Activated CD4-positive, alpha-beta T cell treated with anti-CD3 and anti-CD28 coated beads for 48 hours (primary cell): ENCODE measurements around the gene KMT2C.
"Not testable (repeated sequence)": the region's sequence is repeated elsewhere in the genome, so short reads cannot be mapped to it uniquely, and the experiment has no call there.

Experiments
- DNase-seq: peaks from one replicate; pipeline ENCODE4 v3.0.0-alpha.2; 2020

KMT2C gene

GRCh38 chr7:152399344-152399743, 36.5 kb downstream of the KMT2C start:
- no peak for DNase-seq

- no peak for DNase-seq
These were observed 40.7 kb downstream of the KMT2C start for GRCh38 chr7:152395112-152395511.

- not testable (repeated sequence) for DNase-seq
These were observed 41.6 kb downstream of the KMT2C start for GRCh38 chr7:152394214-152394613.

GRCh38 chr7:152392254-152392653, 43.5 kb downstream of the KMT2C start:
- DNase-seq = no peak

- DNase-seq = not testable (repeated sequence)
These were observed 49.6 kb downstream of the KMT2C start for GRCh38 chr7:152386136-152386764.

- DNase-seq = not testable (repeated sequence)
These were observed 51.3 kb downstream of the KMT2C start for GRCh38 chr7:152384235-152385200.

GRCh38 chr7:152383341-152384234, 52.2 kb downstream of the KMT2C start:
- DNase-seq = no peak

GRCh38 chr7:152382244-152382643, 53.6 kb downstream of the KMT2C start:
- peak; percentile 38 for DNase-seq

- DNase-seq = not testable (repeated sequence)
These were observed 54.7 kb downstream of the KMT2C start for GRCh38 chr7:152380931-152381578.

- not testable (repeated sequence) for DNase-seq
These were observed 57.3 kb downstream of the KMT2C start for GRCh38 chr7:152378497-152378896.

GRCh38 chr7:152376716-152377484, 58.9 kb downstream of the KMT2C start:
- DNase-seq = not testable (repeated sequence)

- DNase-seq = no peak
These were observed 65.5 kb downstream of the KMT2C start for GRCh38 chr7:152370297-152370696.

- no peak for DNase-seq
These were observed 66.3 kb downstream of the KMT2C start for GRCh38 chr7:152369518-152369917.

GRCh38 chr7:152367170-152367569, 68.6 kb downstream of the KMT2C start:
- no peak for DNase-seq

GRCh38 chr7:152366662-152367061, 69.1 kb downstream of the KMT2C start:
- DNase-seq = no peak

- DNase-seq = no peak
These were observed 69.7 kb downstream of the KMT2C start for GRCh38 chr7:152365982-152366603.

- DNase-seq = no peak
These were observed 72.0 kb downstream of the KMT2C start for GRCh38 chr7:152363798-152364197.

- no peak for DNase-seq
These were observed 73.5 kb downstream of the KMT2C start for GRCh38 chr7:152362128-152362926.

GRCh38 chr7:152355474-152356057, 80.2 kb downstream of the KMT2C start:
- no peak for DNase-seq

- no peak for DNase-seq
These were observed 81.7 kb downstream of the KMT2C start for GRCh38 chr7:152354061-152354460.
